RWPE2 (cell line): ENCODE data around the gene IL27RA.
A peak's percentile ranks its signal among the peaks of the same experiment; 100 is the strongest.

ENCODE experiments used
- ATAC-seq: fragments of 200-7000 bp; cut with Tn5 transposase; 3 replicates; pipeline ENCODE4 v1.9.1; 2021; ENCODE audit warnings: low read depth
- DNase-seq: peaks from one replicate; pipeline ENCODE4 v3.0.0-alpha.2; 2020; ENCODE audit warnings: low spot score
- H3K27ac ChIP-seq: fragments of 450-650 bp; 2 replicates; pipeline ENCODE4 v1.5.1; 2017; ENCODE audit warnings: mild to moderate bottlenecking; ENCODE audit not compliant: poor library complexity, severe bottlenecking
- H3K27me3 ChIP-seq: fragments of 250-450 bp; sonication (Bioruptor Pico); 2 replicates; pipeline ENCODE4 v1.5.1; 2021; ENCODE audit warnings: mild to moderate bottlenecking, moderate library complexity; ENCODE audit not compliant: insufficient read depth, poor library complexity, severe bottlenecking
- H3K36me3 ChIP-seq: fragments of 250-450 bp; sonication (Bioruptor Pico); 2 replicates; pipeline ENCODE4 v1.5.1; 2020; ENCODE audit warnings: low read depth, mild to moderate bottlenecking, moderate library complexity
- H3K4me1 ChIP-seq: fragments of 250-450 bp; sonication (Bioruptor Pico); 2 replicates; pipeline ENCODE4 v1.5.1; 2021; ENCODE audit warnings: mild to moderate bottlenecking, moderate library complexity; ENCODE audit not compliant: insufficient read depth, poor library complexity, severe bottlenecking
- H3K4me3 ChIP-seq: fragments of 250-450 bp; sonication (Bioruptor Pico); 2 replicates; pipeline ENCODE4 v1.5.1; 2021; ENCODE audit warnings: mild to moderate bottlenecking, moderate library complexity; ENCODE audit not compliant: severe bottlenecking
- H3K9me3 ChIP-seq: fragments of 250-450 bp; sonication (Bioruptor Pico); 2 replicates; pipeline ENCODE4 v1.5.1; 2021; ENCODE audit warnings: mild to moderate bottlenecking, moderate library complexity; ENCODE audit not compliant: severe bottlenecking
- TF ChIP-seq, protein P1 (sequence below): fragments of 450-650 bp; IDR thresholded peaks from one replicate; pipeline ENCODE4 v1.5.1; 2017; ENCODE audit warnings: mild to moderate bottlenecking, moderate library complexity; ENCODE audit not compliant: poor library complexity, severe bottlenecking

IL27RA gene

DNA sequence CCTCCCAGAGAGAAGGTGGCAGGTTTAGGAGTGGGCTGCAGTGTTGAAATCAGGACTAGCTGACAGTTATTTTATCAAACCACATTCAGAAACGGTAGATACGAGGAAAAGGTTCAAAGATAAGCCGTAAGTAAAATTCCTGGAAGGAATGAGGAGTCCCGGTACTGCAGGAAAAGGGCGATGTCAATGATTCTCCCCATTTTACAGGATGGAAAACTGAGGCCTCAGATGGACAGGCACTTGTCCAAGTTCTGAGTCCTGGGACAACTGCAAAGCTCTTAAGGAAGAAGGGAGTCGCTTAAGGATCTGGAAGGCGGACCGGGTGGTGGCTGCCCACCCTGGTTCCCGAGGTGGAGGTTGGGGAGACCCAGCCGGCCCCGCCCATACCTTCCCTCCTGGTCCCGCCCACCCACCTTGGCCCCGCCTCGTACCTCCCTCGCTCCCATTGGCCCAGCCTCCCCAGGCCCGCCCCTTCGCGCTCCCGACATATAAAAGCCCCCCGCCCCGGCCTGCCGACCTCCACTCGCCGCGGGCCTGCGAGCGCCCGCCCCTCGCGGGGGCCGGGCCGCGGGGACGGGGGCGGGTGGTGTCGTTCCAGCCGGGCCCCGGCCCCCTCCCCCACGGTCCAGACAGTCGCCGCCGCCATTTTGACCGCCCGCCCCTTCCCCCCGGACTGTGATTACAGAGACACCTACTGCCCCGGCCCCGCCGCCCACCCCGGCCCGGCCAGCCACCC lies 26.0 kb upstream of the IL27RA start:
- ATAC-seq: peak; percentile 42
- peak; percentile 84 for DNase-seq
- TF ChIP-seq, protein P1, sequence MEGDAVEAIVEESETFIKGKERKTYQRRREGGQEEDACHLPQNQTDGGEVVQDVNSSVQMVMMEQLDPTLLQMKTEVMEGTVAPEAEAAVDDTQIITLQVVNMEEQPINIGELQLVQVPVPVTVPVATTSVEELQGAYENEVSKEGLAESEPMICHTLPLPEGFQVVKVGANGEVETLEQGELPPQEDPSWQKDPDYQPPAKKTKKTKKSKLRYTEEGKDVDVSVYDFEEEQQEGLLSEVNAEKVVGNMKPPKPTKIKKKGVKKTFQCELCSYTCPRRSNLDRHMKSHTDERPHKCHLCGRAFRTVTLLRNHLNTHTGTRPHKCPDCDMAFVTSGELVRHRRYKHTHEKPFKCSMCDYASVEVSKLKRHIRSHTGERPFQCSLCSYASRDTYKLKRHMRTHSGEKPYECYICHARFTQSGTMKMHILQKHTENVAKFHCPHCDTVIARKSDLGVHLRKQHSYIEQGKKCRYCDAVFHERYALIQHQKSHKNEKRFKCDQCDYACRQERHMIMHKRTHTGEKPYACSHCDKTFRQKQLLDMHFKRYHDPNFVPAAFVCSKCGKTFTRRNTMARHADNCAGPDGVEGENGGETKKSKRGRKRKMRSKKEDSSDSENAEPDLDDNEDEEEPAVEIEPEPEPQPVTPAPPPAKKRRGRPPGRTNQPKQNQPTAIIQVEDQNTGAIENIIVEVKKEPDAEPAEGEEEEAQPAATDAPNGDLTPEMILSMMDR: no peak
- H3K27me3 ChIP-seq: no peaks in the 10 kb centered on the region
- no peaks in the 10 kb centered on the region for H3K36me3 ChIP-seq
- peak overlapping the region; percentile 69 for H3K27ac ChIP-seq
- H3K9me3 ChIP-seq: no peaks in the 10 kb centered on the region
- H3K4me1 ChIP-seq: peaks cover 5% of the 10 kb centered on the region
- H3K4me3 ChIP-seq: peak overlapping the region; percentile 62

DNA sequence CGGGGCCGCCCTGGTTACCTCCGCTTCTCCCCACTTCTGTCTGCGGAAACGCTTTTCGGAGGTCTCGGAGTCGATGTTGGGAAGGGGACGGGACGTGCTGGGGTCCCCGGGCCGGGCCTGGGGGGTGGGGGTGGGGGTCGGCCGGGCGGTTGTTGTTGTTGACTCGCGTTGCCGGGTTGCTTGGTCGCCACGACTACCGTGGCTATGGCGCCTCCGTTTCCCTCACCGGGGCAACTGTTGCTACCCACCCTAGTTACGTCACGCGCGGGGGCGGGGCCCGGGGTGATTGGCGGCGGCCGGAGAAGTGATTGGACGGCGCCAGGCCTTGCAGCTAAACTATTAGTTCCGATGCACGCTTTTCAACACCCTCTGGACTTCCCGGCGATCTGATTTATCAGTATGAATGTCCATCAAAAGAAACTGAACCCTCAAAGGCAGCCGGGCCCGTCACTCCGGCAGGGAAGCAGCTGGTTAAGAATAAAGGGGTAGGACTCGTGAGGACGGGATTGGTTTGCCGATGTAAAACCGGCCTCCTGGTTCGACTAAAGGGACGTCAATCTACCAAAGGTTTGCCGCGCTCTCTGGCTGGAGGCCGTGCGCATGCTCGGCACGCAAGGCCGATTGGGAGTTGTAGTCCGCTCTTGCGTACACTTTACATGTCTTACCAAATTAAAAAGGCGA lies 25.3 kb upstream of the IL27RA start, which contains the start of gene RFX1:
TSS of gene RFX1 (minus strand) at position 236 of the 681 bp plus-strand sequence. CDS start 12,477 bp downstream, outside the sequence.
- TF ChIP-seq, protein P1: no peak
- H3K36me3 ChIP-seq: no peaks in the 10 kb centered on the region
- no peaks in the 10 kb centered on the region for H3K27me3 ChIP-seq
- H3K9me3 ChIP-seq: no peaks in the 10 kb centered on the region
- DNase-seq (peak; percentile 98), ATAC-seq (peak; percentile 92)
- H3K27ac ChIP-seq: peak within 1 kb of the TSS; percentile 69
- peaks cover 5% of the 10 kb centered on the region for H3K4me1 ChIP-seq
- peak within 1 kb of the TSS; percentile 62 for H3K4me3 ChIP-seq

DNA sequence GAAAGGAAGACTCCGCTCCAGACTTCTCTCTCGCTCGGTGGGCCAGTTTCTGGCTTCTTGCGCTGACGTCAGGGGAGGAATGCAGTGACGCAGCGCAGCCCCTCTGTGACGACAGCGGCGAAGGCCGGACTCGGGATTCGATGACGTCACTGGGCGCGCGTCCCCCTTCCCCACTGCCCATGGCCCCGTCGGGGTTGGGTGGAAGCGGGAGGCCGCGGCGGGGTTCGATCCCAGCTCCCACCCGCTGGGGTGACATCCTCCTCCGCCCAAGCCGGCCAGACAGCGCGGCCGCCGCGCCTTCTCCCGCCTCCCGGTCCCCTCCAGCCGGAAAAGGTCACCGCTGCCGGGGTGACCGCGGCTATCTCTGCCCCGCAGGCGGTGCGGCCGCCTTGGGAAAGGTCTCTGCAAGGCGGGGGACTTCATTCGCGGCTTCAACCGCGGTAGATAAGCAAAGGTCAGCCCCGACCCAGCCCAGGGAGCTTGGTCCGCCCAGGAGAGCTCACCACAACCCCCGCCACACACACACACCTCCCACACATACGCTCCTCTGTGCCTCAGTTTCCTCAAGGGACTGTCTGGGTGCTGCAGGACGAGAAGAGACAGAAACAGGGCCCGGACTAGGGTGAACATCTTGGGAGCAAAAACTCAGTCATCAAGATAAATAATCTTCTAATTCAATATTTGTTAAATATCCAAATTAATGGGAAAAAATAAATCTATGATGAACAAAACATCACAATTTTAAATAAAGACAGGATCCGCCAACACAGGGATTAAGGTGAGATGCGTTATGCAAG lies 24.6 kb upstream of the IL27RA start:
- no peaks in the 10 kb centered on the region for H3K9me3 ChIP-seq
- H3K36me3 ChIP-seq: no peaks in the 10 kb centered on the region
- H3K4me1 ChIP-seq: peaks cover 5% of the 10 kb centered on the region
- peak; percentile 7 for ATAC-seq
- H3K27ac ChIP-seq: peak overlapping the region; percentile 69
- DNase-seq: no peak
- H3K27me3 ChIP-seq: no peaks in the 10 kb centered on the region
- peak overlapping the region; percentile 62 for H3K4me3 ChIP-seq
- TF ChIP-seq, protein P1: no peak

GRCh38 chr19:14012378-14012915 lies 19.1 kb upstream of the IL27RA start:
- no peak overlapping the region for H3K4me3 ChIP-seq
- no peaks in the 10 kb centered on the region for H3K36me3 ChIP-seq
- ATAC-seq: no peak
- no peaks in the 10 kb centered on the region for H3K27me3 ChIP-seq
- no peaks in the 10 kb centered on the region for H3K9me3 ChIP-seq
- H3K27ac ChIP-seq: no peak overlapping the region
- H3K4me1 ChIP-seq: no peaks in the 10 kb centered on the region
- TF ChIP-seq, protein P1: no peak
- DNase-seq: no peak
